Heart left ventricle (tissue), 16 donors: ENCODE data around the gene RORC. TPM values are rescaled to one million over a fixed set of nuclear protein-coding genes. Genes with fewer than 3 reads are reported as not detected.

Source experiments
- ATAC-seq, 4 donors: fragments of 200-7000 bp; cut with Tn5 transposase; one replicate each; pipeline ENCODE4 v1.9.1; 2020 to 2022; ENCODE audit warnings: moderate library complexity in 4 of 4, mild to moderate bottlenecking in 3 of 4, moderate number of reproducible peaks in 1 of 4
- DNase-seq, 5 donors: peaks; one replicate each; pipeline ENCODE4 v3.0.0-alpha.2; 2020
- H3K27ac ChIP-seq, 12 donors: fragments of 200-600 bp; sonication (generic) in 4 of 12; one replicate each; pipeline versions ENCODE4 v1.5.0 to v1.8.0; 2016 to 2022; ENCODE audit warnings: mild to moderate bottlenecking in 2 of 12
- H3K27me3 ChIP-seq, 9 donors: fragments of 200-600 bp; sonication (generic) in 2 of 9; one replicate each; pipeline versions ENCODE4 v1.5.1 to v1.8.0; 2016 to 2022; ENCODE audit warnings: mild to moderate bottlenecking in 3 of 9
- H3K36me3 ChIP-seq, 9 donors: fragments of 200-600 bp; sonication (generic) in 2 of 9; one replicate each; pipeline versions ENCODE4 v1.5.0 to v1.8.0; 2018 to 2022; ENCODE audit warnings: mild to moderate bottlenecking in 2 of 9
- H3K4me1 ChIP-seq, 12 donors: fragments of 200-600 bp; sonication (generic) in 4 of 12; one replicate each; pipeline versions ENCODE4 v1.5.0 to v1.8.0; 2016 to 2022; ENCODE audit warnings: mild to moderate bottlenecking in 3 of 12
- H3K4me3 ChIP-seq, 12 donors: fragments of 200-600 bp; sonication (generic) in 4 of 12; one replicate each; pipeline versions ENCODE4 v1.5.0 to v1.8.0; 2017 to 2022; ENCODE audit warnings: mild to moderate bottlenecking in 9 of 12, moderate library complexity in 4 of 12
- H3K9me3 ChIP-seq, 12 donors: fragments of 200-600 bp; sonication (generic) in 4 of 12; one replicate each; pipeline versions ENCODE4 v1.5.0 to v1.8.0; 2016 to 2022; ENCODE audit warnings: mild to moderate bottlenecking in 1 of 12
- CTCF ChIP-seq, 12 donors: fragments of 200-600 bp; sonication (generic) in 4 of 12; IDR thresholded peaks; one replicate each; pipeline versions ENCODE4 v1.5.0 to v1.8.0; 2018 to 2022; ENCODE audit warnings: antibody characterized with exemption in 12 of 12, mild to moderate bottlenecking in 5 of 12
- POLR2A ChIP-seq, 2 donors: fragments of 450-650 bp; IDR thresholded peaks; one replicate each; pipeline ENCODE4 v1.6.1; 2017; ENCODE audit warnings: antibody characterized with exemption in 2 of 2, mild to moderate bottlenecking in 2 of 2, moderate library complexity in 2 of 2
- WGBS, 4 donors: extraction: QIAGEN DNeasy Blood & Tissue Kit in 2 of 4; methylation state at CpG; one replicate each; pipeline versions ENCODE4 v1.1.5 to v1.1.7; 2013 to 2018; 5-methylcytosine and 5-hydroxymethylcytosine counted together
- intact Hi-C, 10 donors: fragments of 100-400 bp; cut with DNase I; formaldehyde crosslinking; loops; one replicate each; pipeline versions ENCODE4 v1.11.1 to v1.14.2; 2022
- polyA plus RNA-seq, 2 donors: library from polyadenylated mRNA; stranded (reverse); fragments of 200-250 nt; gene quantifications; one replicate each; pipeline ENCODE4 v1.2.3, GENCODE V29; 2013
- total RNA-seq, 9 donors: library from RNA; depleted of rRNA in 2 of 9; stranded (reverse); fragments of >200 nt in 2 of 9; fragmentation: NEBNext Ultra II Directional in 3 of 9; extraction: Animal tissue kit (Norgen Biotek cat#: 25700) in 3 of 9; gene quantifications; one replicate each; pipeline versions ENCODE4 v1.1.0 to v1.2.4, GENCODE V29; 2016 to 2023
- donor health status: ischemic (EF 13 %, LVEDD 7.1; RV severe dilation, severe dysfunction).
- donor health status: healthy with polysubstance abuse.
- donor health status: DM: no; HTN: yes; CAD: no.
- donor health status: DM: no; HTN: no; CAD: no.
- donor health status: ischemic (EF 25% LVEDD 6.9; RV normal size, moderate dysfunction).
- donor health status: ischemic (EF 25% LVEDD 5.7; RV mildly dilated, moderate dysfunction).
- donor health status: healthy.
- donor health status: DM: yes; HTN: yes; CAD: no.
- donor health status: ischemic (EF 35%, LVEDD 5.7; RV mildly dilated, moderate dysfunction).
- donor health status: nonischemic (EF 11% LVEDD 7.7; RV severe dilation, severe dysfunction).
- donor health status: DM: yes; HTN: yes; CAD: no.
- donor health status: PGD.
- donor health status: ischemic (EF 29% LVEDD 5.4; RV normal size, mild dysfunction).
- donor health status: nonischemic (EF 23%, LVEDD 6.1; RV moderate dilation, normal function).

RORC gene
- total and polyA plus RNA-seq, 11 donors = 3.6 to 58.9 (median 11.8) TPM

- no peak for DNase-seq
- no peaks in the 10 kb centered on the region for H3K9me3 ChIP-seq
Observed at GRCh38 chr1:151853411-151853943, 21.9 kb upstream of the RORC start, which contains the start of gene THEM5. TSS of gene THEM5 (minus strand) at chr1:151853712. CDS start at chr1:151853565, 147 bp downstream.

GRCh38 chr1:151852733-151853132 lies 21.1 kb upstream of the RORC start:
- intact Hi-C loops = no loop called here
- H3K36me3 ChIP-seq = no peaks in the 10 kb centered on the region
- no peak for DNase-seq
- no peak overlapping the region for H3K27ac ChIP-seq
- ATAC-seq = no peak
- WGBS, 4 donors = 81 to 93% (median 89%) methylated on average over 2 to 4 of the region's 4 CpGs
- peaks cover 0 to 11% (median 0%) of the 10 kb centered on the region in 9 donors for H3K27me3 ChIP-seq
- H3K9me3 ChIP-seq = no peaks in the 10 kb centered on the region
- TF ChIP-seq POLR2A (IDR thresholded peaks at IDR 0.05) (no peak), CTCF (IDR thresholded peaks at IDR 0.05) (no peak)
- H3K4me3 ChIP-seq = no peak overlapping the region
- peaks cover 0 to 25% (median 6%) of the 10 kb centered on the region in 12 donors for H3K4me1 ChIP-seq

More at GRCh38 chr1:151853411-151853943, 21.9 kb upstream of the RORC start, which contains the start of gene THEM5:
- Histone ChIP-seq H3K27ac (no peak within 1 kb of the TSS), H3K36me3 (no peaks in the 10 kb centered on the region), H3K4me1 (peaks cover 0 to 29% (median 6%) of the 10 kb centered on the region in 12 donors), H3K27me3 (peaks cover 0 to 11% (median 0%) of the 10 kb centered on the region in 9 donors), H3K4me3 (no peak within 1 kb of the TSS)
- intact Hi-C loops = no loop called here
- no peak for TF ChIP-seq CTCF (IDR thresholded peaks at IDR 0.05)
- TF ChIP-seq POLR2A (IDR thresholded peaks at IDR 0.05) = no peak
- no peak for ATAC-seq
- WGBS, 4 donors = 68 to 75% (median 72%) methylated on average over 4 to 5 of the region's 5 CpGs

GRCh38 chr1:151851886-151852285 lies 20.3 kb upstream of the RORC start:
- intact Hi-C loops = no loop called here
- WGBS, 4 donors = 80 to 89% (median 83%) methylated on average over 8 of the region's 8 CpGs
- Histone ChIP-seq H3K4me1 (peaks cover 0 to 25% (median 6%) of the 10 kb centered on the region in 12 donors), H3K36me3 (no peaks in the 10 kb centered on the region), H3K9me3 (no peaks in the 10 kb centered on the region), H3K27me3 (peaks cover 0 to 11% (median 0%) of the 10 kb centered on the region in 9 donors), H3K4me3 (no peak overlapping the region), H3K27ac (no peak overlapping the region)
- DNase-seq (no peak), ATAC-seq (no peak)
- TF ChIP-seq POLR2A (IDR thresholded peaks at IDR 0.05) (no peak), CTCF (IDR thresholded peaks at IDR 0.05) (no peak)

- H3K9me3 ChIP-seq = no peaks in the 10 kb centered on the region
- peaks cover 0 to 16% (median 0%) of the 10 kb centered on the region in 12 donors for H3K4me1 ChIP-seq
- TF ChIP-seq CTCF (IDR thresholded peaks at IDR 0.05) (no peak), POLR2A (IDR thresholded peaks at IDR 0.05) (no peak)
- no peak overlapping the region for H3K4me3 ChIP-seq
- no peak for ATAC-seq
- no peak overlapping the region for H3K27ac ChIP-seq
- peaks cover 0 to 12% (median 0%) of the 10 kb centered on the region in 9 donors for H3K27me3 ChIP-seq
- DNase-seq = no peak
- intact Hi-C loops = no loop called here
- H3K36me3 ChIP-seq = no peaks in the 10 kb centered on the region
Observed at GRCh38 chr1:151849871-151850270, 18.3 kb upstream of the RORC start.
